SKM-1 (cell line): Measurements from ENCODE around the gene ACSL5.
A peak's percentile ranks its signal among the peaks of the same experiment; 100 is the strongest.

Experiments
- DNase-seq: peaks from one replicate; lab custom pipeline; 2025; ENCODE audit not compliant: unreplicated experiment; lab: John Stamatoyannopoulos, UW

The ACSL5 gene, protein sequence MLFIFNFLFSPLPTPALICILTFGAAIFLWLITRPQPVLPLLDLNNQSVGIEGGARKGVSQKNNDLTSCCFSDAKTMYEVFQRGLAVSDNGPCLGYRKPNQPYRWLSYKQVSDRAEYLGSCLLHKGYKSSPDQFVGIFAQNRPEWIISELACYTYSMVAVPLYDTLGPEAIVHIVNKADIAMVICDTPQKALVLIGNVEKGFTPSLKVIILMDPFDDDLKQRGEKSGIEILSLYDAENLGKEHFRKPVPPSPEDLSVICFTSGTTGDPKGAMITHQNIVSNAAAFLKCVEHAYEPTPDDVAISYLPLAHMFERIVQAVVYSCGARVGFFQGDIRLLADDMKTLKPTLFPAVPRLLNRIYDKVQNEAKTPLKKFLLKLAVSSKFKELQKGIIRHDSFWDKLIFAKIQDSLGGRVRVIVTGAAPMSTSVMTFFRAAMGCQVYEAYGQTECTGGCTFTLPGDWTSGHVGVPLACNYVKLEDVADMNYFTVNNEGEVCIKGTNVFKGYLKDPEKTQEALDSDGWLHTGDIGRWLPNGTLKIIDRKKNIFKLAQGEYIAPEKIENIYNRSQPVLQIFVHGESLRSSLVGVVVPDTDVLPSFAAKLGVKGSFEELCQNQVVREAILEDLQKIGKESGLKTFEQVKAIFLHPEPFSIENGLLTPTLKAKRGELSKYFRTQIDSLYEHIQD

DNA sequence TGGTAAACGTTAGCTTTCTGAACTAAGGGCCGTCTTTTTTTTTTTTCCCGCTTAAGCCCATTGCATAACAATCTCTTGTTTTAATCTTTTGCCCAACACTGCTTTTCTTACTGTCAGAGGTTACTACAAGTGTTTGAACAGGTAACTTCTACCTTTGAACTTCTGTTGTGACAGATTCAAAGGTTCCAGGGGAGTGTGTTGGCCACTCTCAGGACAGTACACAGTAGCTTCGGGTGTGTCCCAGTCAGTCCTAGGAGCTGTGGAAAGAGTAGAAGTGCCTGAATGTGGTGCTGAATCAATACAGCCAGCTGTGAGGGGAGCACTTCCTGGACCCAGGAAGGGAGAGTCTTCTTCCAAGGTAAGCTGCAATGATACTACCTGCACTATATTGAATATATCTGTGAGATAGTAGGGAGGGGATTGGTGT, at the start of gene ACSL5:
Gene ACSL5, plus strand, starts transcription at position 205 of the 427 bp plus-strand sequence. CDS start 20,831 bp downstream, outside the sequence.
- DNase-seq = no peak

DNA sequence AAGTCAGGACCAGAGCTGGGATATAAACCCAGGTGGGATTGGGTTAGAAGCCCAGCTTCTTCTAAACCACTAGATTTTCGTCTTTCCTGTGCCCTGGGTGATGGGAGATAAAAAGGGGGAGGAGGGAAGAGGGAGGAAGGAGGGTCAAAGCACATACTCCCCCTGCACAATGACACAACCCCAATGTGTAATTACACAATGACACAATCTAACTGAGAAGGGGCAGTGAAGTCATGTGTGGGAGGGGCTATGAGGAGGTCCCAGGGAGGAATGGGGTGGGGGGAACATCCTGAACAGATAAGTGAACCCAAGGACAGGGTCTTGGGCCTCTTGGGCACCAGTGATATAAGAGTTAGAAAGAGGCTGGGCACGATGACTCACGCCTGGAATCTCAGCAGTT, 46.2 kb upstream of the ACSL5 start:
- no peak for DNase-seq

DNA sequence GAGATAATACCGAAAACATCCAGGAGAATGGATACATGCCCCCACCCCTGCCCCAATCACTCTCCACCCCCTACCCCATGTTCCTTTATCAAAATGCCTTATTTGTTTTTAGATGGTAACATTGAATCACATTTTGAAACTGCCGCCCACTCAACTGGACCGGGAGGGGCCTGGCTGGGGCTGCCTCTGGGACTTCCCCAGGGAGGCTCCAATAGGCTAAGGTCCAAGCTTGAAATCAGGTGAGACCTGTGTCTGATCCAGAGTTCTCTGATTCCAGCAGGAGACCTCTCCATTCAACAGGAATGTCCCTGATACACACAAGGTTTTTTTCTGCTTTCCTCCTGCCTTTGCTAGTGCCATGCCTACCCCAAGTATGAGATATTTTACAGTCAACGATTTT, 43.8 kb upstream of the ACSL5 start:
- no peak for DNase-seq

DNA sequence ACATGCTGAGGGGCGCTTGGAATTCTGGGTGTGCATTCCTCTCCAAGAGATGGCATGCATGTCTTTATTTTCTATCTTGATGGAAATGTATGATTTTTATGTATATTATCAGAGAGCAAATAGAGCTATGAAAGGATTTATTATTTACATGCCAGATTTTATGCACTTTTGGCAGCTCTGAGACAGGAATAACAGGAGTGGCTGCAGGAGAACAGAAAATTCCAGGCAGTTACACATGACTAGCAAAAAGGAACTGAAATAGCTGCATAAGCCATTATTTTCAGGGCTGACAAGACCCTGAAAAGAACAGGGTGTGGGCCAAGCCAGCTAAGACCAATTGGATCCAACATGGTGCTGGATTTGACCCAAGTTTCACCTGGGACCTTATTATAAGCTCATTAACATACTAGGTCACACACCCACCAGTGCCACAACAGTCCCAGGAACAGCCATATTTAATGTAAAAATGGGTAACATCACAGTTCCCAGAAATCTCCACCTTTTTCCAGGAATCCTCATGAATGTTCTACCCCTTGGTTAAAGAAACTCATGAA, 43.2 kb upstream of the ACSL5 start:
- DNase-seq = no peak

DNA sequence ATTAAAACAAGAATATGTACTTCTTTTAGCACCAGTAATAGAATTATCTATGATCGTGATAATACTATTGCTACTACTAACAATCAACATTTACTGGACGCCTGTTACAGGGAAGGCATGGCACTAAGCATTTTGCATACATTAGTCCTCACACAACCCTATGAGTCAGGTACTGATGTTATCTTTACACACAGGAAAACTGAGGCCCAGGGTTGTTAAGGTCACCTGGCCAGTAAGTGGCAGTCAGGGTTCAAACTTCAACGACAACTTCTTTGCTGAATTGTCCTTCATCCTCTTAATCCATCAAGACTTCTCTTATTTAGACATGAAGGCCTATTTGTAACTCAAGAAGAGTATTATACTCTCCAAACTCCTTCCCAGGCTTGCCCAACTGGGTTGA, 41.9 kb upstream of the ACSL5 start:
- no peak for DNase-seq

DNA sequence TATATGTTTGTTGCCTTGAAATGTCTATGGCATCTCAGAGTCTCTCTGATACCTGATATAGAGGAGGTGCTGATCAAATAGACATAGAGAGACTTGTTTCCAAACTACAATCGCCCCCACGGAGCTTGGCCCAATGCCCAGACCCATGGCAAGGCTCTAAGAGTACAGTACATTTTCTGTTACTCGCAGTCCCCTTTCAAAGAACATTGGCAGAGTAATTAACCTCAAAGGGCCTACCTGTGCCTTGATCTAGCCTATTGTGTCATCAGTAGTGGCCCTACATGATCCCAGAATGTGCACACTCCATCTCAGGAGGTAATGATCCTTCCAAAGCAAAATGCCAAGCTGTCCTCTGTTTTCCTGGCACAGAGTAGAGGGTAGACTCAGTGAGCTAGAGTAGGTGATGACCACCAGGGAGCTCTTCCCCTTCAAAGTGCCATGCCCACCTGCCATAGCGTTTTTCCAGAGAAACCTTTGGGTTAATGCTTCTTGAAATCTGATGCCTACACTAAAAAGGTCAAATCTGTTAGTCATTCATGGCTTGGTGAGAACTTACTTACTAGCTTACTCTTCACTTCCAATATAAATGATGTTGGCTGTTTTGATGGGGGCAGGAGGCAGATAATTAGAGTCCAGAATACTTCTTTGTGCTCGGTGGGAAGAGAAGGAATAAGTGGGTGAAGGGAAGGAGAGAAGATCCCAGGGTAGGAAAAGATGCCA, 41.2 kb upstream of the ACSL5 start:
- no peak for DNase-seq

DNA sequence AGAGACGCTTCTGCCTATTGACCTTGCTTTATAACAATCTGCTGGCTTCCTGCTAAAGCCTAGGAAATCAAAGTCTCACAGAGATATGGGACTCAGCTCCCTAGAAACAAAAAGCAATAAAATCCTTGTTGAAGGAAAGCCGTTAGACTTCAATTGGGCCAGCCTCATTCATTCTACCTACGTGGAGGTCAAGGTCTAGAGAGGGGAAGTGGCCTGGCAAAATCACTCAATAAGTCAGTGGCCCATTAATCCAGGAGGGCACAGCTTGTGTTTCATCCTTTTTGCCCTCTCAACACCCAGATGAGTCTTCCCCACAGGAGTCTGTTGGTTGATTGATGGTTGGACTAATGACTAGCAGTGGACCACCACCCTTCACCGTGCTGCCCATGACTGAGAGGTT, 40.5 kb upstream of the ACSL5 start:
- no peak for DNase-seq

DNA sequence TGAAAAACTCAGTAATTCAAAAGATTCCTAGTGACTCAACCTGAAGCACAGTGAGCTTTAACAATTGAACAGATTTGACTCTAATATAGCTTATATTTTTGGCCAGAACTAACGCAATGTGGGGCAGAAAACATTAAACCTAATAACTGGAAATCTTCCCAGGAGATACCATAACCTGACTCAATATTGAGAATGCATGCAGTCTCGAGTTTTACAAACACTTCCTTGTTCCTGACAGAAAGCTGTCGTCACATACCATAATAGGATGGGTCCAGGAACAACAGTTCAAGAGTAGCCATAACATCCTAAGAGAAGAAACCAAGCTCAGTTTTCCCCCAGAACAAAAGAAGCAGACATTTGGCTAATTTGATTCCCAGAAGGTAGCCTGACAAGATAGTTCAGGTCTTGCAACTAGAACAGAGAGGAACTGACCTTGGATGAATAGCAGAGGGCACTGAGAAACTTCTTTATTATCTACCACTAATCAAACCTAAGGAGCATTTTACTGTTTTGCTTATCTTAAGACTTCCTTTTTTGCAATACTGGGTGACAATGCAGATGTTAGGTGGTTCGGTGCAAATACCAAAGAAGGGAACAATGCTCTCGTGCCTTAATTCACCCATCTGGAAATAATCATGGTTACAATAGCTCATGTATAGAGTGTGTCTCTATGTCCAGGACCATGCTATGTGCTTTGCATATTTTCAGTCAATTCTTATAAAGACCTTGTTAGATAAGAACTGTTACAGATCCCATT, 38.6 kb upstream of the ACSL5 start:
- peak; percentile 16 for DNase-seq

DNA sequence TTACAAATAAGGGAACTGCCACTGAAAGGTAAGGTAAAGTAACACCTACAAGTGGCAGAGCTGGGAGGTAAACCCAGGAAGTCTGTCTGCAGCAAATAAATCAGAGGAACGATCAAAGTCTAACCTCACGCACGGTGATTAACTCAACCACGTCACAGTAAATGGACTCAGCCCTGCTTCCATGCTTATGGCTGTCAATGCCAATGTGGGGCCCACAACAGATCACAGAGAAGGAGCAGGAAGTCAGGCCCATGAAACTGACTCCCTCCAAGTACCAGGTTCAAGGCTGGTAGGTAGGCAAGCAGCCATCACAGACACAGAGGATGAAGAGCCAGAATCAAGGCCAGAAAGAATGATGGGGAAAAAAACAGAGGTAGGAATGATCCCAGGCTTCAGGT, 38.0 kb upstream of the ACSL5 start:
- no peak for DNase-seq

DNA sequence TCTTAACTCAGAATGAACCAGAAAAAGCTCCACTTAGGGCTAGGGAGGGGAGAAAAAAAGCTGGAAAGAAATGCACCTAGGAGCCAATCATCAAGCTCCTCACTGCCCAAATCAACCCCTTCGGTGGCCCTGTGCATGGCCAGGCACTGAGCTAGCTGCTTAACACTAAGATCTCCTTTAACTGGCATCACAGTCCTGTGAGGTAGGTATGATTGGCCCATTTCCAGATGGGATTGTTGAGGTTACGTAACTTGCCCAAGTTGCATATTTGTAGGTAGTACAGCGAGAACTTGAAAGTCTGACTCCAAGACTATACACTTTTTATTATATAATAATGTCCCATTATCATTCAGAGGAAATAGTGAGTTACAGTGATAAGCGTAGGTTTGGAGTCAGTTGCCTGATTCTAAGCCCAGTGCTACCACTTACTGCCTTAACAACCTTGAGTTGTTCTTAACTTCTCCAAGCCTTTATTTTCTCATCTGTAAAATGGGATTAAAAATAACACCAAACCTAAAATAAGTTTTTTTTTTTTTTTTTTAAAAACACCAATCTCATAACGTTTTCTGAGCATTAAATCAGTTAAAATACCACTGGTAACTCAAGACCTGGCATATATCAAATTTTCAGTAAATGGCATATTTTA, 37.2 kb upstream of the ACSL5 start:
- no peak for DNase-seq

DNA sequence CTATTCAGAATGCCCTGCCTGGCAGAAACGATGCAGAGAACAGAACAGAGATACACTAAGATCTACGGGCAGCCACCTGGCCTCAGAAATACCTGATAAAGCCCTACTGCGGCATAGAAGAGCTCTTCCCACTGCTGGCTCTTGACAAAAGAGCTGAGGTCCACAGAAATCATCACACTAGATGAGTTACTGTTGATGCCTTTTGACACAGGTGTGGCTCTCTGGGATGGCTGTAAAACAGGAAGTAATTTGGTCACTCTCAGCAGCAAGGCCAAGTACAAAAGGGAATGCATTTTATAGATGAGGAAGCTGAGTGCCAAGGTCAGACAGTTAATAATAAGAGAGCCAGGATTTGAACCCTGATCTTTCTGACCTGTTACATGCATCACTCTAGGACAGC, 35.0 kb upstream of the ACSL5 start:
- no peak for DNase-seq

DNA sequence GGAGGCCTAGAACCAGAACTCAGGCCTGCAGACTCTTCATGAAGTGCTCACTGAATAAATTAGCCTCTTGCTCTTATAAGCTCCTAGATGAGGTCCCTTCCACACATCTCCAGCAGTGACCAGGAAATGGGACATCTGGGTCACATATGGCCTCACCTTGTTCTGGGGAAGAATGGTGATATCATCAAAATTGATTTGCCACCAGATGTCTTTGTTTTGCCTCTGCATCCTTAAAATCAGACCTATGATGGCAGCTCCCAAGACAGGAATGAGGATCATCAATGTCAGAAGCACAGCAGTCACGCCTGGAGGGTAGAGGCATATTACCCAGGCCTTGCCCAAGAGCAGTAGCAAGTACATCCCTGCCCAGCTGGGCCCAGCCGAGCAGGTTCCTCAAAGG, 33.3 kb upstream of the ACSL5 start:
- DNase-seq = no peak

DNA sequence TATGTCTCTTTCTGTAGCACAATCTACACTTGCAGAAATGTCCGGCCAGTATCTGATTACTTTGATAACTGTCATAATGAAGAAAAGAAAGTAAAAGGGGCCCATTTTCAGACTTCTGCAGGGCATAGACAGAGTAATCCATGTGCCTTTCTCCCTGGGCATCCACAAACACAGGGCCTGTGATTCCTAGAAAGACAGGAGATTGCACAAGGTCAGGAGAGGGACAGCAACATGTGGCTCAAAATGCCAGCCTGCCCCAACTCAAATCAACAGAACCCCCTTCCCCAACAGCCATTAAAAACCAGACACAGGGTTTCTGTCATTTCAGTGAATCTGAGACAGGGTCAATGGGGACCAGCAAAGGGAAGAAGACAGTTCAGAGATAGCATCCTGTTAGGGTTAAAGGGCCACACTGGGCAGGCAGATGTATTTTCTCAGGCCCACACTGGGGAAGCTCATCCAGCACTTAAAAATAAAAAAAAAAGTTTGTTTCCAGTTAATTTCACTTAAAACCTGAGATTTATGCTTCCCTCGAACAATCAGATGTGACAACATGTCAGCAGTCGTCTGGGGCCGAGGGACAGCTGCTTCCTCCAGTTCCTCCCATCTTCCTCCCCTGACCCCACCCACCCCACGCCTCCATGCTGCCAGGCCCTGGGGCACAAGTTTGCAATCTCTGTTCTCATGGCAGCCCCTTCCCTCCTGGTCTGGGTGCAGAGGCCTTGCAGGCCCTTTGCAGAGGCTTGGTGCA, 30.7 kb upstream of the ACSL5 start:
- no peak for DNase-seq

DNA sequence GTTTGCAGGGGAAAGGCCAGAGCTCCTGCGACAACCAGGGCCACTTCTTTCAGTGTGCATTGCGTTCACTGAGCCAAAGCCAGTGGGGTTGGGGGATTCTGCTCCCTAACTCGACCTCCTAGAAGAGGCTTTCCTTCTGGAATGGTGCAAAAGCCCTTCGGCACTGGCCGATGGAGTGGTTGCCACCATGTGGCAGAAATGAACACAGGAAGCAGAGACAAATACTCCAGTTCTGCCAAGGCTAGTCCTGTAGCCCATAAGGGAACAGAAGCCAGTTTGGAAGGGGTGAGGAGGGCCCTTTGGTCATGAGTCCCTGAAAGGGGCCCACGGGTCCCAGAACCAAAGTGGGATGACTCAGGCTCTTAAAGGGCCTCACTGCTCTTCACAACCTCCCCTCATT, 29.7 kb upstream of the ACSL5 start:
- DNase-seq = no peak

DNA sequence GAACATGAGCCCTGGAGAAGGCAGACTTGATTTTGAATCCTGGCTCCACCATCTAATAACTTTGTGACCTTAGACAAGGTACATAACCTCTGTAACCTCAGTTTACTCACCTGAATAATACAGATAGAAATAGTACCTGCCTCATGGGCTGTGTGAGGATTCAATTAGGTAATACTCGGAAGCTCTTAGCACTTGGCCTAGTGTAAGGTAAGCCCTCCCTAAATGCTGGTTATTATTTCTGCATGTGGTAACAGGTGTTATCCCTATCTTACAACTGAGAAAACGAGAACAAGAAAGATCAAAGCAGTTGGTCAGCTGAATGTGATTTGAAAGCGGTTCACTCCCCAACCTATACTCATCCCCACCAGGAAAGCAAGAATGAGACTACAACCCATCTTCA, 28.7 kb upstream of the ACSL5 start:
- no peak for DNase-seq

DNA sequence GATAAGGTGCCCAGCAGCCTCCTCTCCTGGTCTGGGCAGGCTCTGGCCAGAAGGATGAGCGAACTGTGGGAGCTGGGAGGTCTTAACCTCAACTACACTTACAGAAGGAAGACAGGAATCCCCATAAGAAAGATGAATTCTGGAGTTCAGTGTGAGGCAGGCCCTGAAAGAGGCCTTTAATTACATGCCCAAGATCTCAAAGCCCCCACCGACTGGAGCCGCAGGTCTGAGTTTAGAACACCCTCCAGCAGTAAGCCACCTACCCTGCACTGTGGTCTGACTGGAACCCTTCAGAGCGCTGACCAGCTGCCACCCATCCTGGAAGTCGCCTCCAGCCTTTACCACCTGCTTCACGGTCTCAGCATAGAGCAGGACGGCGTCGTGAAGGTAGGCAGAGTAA, 28.2 kb upstream of the ACSL5 start:
- no peak for DNase-seq

DNA sequence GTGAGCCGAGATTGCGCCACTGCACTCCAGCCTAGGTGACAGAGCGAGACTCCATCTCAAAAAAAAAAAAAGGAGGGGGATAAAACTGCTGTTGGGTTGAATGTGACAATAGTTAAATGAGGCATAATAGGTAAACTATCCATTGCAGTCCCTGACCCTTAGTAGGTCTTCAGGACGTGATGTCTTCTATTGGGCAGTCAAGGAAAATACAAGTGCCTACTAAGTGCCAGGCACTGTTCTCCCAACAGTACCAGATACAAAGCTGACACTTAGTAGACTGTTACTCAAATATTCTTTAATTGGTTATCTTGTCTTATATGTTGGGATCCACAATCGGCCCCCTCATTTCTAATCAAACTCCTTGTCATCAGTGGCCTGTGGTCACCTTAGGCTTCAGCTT, 27.1 kb upstream of the ACSL5 start:
- DNase-seq = no peak

DNA sequence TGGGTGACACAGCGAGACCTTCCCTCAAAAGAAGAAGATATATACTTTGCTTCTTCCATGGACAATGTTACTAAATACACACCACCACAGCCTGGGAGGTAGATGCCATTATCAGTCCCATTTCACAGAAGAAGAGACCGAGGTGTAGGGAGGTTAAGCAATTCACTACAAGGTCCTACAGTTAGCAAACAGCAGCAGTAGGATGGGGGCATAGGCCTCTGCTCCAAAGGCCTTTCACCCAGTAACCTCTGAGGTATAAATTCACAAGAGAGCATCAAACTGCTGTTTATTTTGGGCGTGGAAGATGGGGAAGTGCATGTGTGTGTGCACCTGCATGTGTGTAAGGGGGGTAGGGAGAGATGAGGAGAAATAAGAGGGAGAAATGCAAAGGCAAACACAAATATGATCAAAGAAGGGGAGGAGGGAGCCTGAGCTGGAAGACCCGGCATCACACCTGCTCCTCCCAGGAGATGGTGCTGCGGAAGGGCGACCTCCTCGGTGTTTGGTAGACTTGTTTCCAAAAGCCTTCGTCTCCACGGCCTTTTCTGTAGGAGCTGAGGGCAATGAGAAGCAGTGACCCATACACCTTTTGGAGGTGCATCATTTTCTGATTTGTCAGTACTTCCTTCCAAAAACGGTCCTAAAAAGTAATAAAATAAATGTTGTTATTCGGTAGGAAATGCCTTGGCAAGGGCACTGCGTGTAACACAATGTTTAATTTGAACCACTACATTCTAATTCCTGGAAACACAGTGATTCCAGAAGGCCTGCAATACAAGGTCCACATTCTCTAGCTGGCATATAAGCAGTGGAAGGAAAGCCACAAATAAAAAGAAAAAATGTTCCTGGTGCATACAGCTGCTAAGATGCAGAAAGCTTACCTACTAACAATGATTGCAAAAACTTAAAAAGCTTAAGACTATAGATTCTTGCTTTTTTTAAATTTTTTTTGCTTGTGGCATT, 25.9 kb upstream of the ACSL5 start:
- DNase-seq = no peak

DNA sequence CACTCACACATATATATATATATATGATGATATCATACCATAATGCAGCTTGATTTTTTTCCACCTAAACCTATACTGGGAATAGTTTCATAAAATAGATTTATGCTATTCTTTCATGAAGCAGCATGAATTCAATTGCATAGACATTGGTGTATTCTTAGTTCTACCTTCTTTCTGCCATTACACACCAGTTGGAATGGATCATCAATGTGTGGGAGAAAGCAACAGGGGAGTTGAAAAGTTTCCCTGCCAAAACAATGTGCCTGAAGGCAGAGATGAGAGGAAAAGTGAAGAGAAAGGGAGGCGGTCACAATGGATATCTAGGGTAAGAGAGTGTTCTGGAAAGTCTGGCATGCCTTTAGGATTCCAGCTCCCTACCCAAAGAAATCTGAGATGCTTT, 25.2 kb upstream of the ACSL5 start:
- DNase-seq = no peak
